ENCODE data around the gene FPGS.

FPGS gene

DNA sequence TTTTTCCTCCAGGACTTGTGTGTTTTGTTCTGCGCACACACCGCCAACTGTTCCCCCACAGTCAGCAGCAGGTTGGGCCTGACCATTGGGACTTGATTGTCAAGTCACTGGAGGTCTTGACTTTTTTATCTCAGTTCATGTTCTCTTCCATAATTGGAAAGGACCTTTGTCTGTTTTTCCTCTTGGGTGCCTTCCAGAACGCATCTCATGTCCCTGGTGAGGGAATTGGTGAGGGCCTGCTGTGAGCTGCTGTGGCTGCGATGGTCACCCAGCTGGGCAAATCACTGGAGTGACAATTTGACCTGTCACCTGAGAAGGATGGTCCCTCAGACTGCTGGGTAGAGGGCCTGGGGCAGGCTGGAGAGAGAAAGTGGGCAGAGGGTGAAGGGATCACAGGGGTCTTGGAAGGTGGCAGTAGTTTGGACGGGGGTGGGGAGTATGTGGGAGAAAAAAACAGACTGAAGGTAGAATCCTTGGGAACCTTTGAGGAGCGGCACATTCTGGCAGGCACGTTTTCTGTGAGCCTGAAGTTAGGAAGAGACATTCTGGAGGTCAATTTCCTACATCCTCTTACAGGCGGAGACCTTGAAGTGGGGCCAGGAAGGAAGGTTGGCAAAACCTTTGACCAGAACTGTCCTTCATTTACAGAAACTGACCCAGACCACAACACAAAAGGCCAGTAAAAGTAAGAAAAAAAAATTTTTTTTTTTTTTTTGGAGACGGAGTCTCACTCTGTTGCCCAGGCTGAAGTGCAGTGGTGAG is 12.4 kb upstream of the FPGS start:
- TF ChIP-seq, protein P1, sequence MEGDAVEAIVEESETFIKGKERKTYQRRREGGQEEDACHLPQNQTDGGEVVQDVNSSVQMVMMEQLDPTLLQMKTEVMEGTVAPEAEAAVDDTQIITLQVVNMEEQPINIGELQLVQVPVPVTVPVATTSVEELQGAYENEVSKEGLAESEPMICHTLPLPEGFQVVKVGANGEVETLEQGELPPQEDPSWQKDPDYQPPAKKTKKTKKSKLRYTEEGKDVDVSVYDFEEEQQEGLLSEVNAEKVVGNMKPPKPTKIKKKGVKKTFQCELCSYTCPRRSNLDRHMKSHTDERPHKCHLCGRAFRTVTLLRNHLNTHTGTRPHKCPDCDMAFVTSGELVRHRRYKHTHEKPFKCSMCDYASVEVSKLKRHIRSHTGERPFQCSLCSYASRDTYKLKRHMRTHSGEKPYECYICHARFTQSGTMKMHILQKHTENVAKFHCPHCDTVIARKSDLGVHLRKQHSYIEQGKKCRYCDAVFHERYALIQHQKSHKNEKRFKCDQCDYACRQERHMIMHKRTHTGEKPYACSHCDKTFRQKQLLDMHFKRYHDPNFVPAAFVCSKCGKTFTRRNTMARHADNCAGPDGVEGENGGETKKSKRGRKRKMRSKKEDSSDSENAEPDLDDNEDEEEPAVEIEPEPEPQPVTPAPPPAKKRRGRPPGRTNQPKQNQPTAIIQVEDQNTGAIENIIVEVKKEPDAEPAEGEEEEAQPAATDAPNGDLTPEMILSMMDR (IDR thresholded peaks at IDR 0.05; ENCODE audit: low read depth, low read length, missing control alignments), result no peak
- H3K4me3 ChIP-seq (ENCODE audit: low read depth, low read length), result no peak overlapping the region
- no peak for DNase-seq (ENCODE audit: low read depth)

DNA sequence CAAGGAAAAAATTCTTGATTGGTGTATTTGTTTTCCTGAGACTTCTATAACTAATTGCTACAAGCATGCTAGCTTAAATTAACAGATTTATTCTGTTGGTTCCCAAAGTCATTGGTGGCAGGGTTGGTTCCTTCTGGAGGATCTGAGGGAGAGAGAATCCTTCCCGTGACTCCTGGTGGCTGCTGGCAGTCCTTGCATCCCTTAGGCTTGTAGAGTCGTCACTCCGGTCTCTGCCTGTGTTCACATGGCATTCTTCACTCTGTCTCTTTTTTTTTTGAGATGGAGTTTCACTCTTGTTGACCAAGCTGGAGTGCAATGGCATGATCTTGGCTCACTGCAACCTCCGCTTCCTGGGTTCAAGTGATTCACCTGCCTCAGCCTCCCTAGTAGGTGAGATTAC is 11.6 kb upstream of the FPGS start:
- no peak for DNase-seq (ENCODE audit: low read depth)
- TF ChIP-seq, protein P1 (IDR thresholded peaks at IDR 0.05; ENCODE audit: low read depth, low read length, missing control alignments), result no peak

DNA sequence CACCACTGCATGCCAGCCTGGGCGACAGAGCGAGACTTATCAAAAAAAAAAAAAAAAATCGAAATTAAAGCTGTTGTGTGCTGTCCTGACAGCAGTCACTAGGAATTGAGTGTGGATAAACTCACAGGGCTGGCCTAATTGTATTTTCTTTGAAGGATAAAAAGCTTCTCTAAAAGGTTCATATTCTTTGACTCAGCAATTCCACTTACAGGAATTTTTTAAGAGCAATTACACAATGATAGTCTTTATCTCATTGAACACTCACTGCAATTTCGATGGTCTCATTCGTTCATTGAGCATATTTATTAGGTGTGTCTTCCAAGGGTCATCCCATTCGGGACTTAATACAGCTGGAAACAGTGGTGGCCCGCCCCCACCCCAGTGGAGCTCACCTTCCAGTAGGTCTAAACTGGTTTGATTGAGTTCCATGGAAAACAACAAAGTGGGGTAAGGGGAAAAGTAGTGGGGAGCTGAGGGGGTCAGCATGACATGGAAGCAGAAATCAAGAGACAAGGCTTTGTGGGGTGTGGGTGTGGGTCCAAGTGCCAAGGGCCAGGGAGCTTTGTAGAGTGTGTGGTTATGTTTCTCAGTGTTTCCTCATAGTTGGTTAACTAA is 10.2 kb upstream of the FPGS start:
- DNase-seq (ENCODE audit: low read depth), result no peak
- no peak overlapping the region for H3K4me3 ChIP-seq (ENCODE audit: low read depth, low read length)
- TF ChIP-seq, protein P1 (IDR thresholded peaks at IDR 0.05; ENCODE audit: low read depth, low read length, missing control alignments), result no peak

More for the DNA sequence above, 11.6 kb upstream of the FPGS start:
- no peak overlapping the region for H3K4me3 ChIP-seq (ENCODE audit: low read depth, low read length)

DNA sequence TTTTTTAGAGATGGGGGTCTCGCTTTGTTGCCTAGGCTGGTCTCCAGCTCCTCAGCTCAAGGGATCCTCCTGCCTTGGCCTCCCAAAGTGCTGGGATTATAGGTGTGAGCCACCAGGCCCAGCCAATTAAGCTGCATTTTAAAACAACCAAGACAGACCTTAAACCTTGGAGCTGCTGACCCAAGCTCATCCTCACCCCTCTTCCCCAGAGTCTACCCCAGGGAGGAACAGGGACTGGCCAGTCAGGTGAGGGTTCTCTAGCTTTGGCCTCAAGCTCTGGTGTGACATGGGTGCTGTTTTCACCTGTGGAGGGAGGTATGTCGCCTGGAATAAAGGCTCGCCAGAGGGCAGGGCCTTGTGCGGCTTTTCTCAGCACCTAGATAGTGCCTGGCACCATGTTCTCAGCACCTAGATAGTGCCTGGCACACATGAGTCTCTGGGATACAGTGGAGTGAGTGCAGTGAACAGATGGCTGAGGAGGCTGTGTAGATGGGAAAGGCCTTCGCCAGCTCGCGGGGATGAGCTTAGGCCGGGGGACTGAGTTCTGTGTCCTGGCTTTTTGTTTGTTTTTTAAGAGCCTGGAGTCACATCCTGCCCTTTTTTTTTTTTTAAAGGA is 9.5 kb upstream of the FPGS start:
- no peak for DNase-seq (ENCODE audit: low read depth)
- no peak overlapping the region for H3K4me3 ChIP-seq (ENCODE audit: low read depth, low read length)
- TF ChIP-seq, protein P1 (IDR thresholded peaks at IDR 0.05; ENCODE audit: low read depth, low read length, missing control alignments), result no peak

DNA sequence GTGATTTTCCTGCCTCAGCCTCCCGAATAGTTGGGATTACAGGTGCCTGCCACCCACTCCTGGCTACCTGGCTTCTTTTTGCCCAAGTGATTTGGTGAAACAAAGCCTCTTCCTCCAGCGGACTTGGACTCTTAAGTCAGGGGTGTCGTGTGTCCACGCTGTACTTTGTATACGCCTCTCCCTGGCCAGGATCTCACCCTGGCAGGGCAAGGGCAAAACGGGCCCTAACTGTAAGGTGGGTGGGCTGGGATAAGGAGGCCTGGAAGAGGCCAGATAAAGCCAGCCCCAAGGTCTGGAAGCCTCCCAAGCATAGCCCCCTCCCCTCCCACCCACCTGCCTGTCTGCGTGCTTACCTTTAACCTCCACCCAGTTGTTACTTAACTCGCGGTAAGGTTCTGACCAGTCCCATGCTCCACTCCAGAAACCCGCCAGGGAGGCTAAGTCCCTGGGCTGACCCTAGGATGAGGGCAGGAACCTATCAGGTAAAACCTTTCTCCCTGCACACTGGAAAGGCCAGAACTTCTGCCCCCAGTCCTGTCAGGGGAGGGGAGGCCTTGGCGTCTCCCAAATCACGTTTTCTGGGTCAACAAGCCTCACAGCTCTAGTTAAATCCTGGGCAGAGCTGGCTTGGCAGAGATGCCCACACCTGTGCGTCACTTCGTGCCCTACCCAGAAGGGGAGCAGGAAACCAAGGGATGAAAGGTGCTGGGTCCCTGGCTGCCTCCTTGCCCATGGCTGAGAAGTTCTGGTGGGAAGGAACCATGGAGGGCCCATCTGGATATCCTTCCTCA is 8.5 kb upstream of the FPGS start:
- TF ChIP-seq, protein P1 (IDR thresholded peaks at IDR 0.05; ENCODE audit: low read depth, low read length, missing control alignments), result no peak
- no peak for DNase-seq (ENCODE audit: low read depth)

DNA sequence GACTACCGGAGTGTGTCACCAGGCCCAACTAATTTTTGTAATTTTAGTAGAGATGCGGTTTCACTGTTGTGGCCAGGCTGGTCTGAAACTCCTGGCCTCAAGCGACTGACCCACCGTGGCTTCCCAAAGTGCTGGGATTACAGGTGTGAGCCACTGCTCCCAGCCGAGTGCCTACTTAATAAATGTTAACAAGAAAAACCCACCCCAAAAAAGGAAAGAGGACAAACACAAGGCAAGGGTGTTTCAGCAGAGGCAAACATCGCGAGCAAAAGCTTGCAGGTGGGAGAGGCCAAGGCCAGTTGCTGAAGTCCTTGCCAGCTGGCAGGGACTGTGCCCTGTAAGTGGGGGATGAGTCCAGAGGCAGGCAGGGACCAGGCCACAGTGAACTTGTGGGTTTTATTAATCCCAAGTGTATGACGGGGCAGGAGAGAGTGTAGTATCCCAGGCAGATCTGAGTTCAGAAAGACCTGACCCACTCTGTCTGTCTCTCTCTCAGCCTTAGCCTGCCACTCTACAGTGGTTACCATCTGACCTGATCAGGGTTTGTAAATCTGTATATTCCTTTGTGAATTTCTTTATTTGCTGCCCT is 6.4 kb upstream of the FPGS start:
- no peak for DNase-seq (ENCODE audit: low read depth)
- TF ChIP-seq, protein P1 (IDR thresholded peaks at IDR 0.05; ENCODE audit: low read depth, low read length, missing control alignments), result no peak
- H3K4me3 ChIP-seq (ENCODE audit: low read depth, low read length), result no peak overlapping the region

More for the DNA sequence above, 8.5 kb upstream of the FPGS start:
- no peak overlapping the region for H3K4me3 ChIP-seq (ENCODE audit: low read depth, low read length)

Data from GM12864 (cell line).